Activated T-cell treated with anti-CD3 and anti-CD28 coated beads, Interleukin-2, amount 50 U/mL, for 24 hours (primary cell): Measurements from ENCODE around the gene CDKL5.

Experiments used
- DNase-seq: peaks from one replicate; pipeline ENCODE4 v3.0.0-alpha.2; 2020
- H3K27ac Mint-ChIP-seq: 2 replicates; pipeline ENCODE4 v1.8.0; 2020; ENCODE audit warnings: mild to moderate bottlenecking, mixed read lengths
- H3K27me3 Mint-ChIP-seq: 2 replicates; pipeline ENCODE4 v1.8.0; 2020; ENCODE audit warnings: mixed read lengths
- H3K36me3 Mint-ChIP-seq: 2 replicates; pipeline ENCODE4 v1.8.0; 2020; ENCODE audit warnings: low read depth, mixed read lengths
- H3K4me1 Mint-ChIP-seq: 2 replicates; pipeline ENCODE4 v1.8.0; 2020; ENCODE audit warnings: low read depth, mixed read lengths
- H3K4me3 Mint-ChIP-seq: 2 replicates; pipeline ENCODE4 v1.8.0; 2020; ENCODE audit warnings: mild to moderate bottlenecking, moderate library complexity, mixed read lengths
- H3K9me3 Mint-ChIP-seq: 2 replicates; pipeline ENCODE4 v1.8.0; 2020; ENCODE audit warnings: mixed read lengths

Gene CDKL5

DNA sequence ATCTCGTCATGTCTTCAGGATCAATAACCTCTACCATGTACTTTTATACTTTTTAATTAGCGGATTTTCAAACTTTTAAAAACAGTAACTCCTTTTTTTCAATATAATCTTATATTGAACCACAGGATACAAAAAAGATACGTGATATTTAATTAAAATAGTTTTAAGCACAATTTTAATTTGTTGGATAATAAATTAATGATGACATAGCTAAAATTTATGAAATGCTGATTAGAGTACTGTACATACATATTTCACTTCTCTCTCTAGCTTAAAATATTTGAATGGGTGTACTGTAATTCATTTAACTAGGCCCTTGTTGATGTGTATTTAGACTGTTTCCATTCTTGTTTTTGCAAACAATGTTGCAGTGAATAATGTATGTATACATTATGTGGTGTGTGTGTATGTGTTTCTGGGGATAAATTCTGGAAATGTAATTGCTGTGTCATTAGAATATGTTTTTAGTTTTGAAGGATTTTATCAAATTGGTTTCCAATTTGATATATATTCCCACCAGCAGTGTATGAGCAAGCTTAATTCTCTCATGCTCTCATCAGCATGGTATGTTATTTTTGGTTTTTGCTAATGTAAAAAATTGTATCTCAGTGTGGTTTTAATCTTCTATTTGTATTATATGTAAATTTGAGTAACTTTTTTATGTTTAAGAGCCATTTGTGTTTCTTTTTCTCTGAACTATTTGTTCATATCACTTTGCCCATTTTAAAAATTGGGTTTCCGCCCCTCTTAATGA, 66.4 kb downstream of the CDKL5 start:
- H3K9me3 Mint-ChIP-seq = no peaks in the 10 kb centered on the region

DNA sequence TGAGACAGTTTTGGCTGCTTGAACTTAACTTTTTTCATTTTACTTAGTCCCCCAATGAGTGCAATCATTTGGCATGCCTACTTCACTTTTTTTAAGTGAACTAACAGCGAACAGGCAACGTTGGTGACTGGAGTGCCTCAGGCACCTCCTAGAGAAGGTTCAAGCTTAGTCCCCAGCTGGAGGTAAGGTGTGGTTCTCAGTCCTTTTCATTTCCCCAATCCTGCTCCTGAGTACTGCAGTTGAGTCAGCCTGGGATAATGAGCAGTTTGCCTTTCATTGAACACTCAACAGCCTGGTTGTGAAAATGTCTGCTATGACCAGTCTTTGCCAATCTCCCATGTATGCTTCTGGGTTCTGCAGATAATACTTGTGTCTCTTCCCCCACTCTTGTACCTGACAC, 109.5 kb downstream of the CDKL5 start:
- Mint-ChIP-seq H3K4me3 (no peak overlapping the region), H3K27me3 (peaks cover 9% of the 10 kb centered on the region), H3K9me3 (no peaks in the 10 kb centered on the region), H3K36me3 (no peaks in the 10 kb centered on the region), H3K27ac (no peak overlapping the region), H3K4me1 (peaks cover 9% of the 10 kb centered on the region)
- DNase-seq = no peak

More for the DNA sequence above, 66.4 kb downstream of the CDKL5 start:
- Mint-ChIP-seq H3K4me1 (no peaks in the 10 kb centered on the region), H3K27ac (no peak overlapping the region), H3K4me3 (no peak overlapping the region), H3K27me3 (no peaks in the 10 kb centered on the region), H3K36me3 (no peaks in the 10 kb centered on the region)
- no peak for DNase-seq

DNA sequence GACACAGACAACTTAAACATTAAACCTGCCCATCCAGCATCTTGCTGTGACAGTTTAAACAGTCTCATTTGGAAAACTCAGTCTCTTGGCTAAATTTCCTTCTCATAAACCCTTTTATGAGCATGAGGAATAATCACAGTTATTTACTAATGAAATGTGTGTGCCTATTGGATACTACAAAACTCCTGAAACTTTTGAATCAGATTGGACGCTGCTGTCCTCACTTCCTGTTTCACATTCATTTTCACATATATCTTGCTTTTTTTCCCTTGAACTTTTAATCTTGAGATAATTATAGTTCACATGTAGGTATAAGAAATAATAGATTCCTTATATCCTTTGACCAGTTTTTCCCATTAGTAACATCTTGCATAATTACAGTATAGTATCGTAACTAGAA, 111.7 kb downstream of the CDKL5 start:
- H3K4me3 Mint-ChIP-seq = no peak overlapping the region
- H3K36me3 Mint-ChIP-seq = no peaks in the 10 kb centered on the region
- H3K4me1 Mint-ChIP-seq = peaks cover 9% of the 10 kb centered on the region
- H3K27me3 Mint-ChIP-seq = peaks cover 5% of the 10 kb centered on the region
- DNase-seq = no peak
- H3K27ac Mint-ChIP-seq = no peak overlapping the region
- H3K9me3 Mint-ChIP-seq = no peaks in the 10 kb centered on the region

DNA sequence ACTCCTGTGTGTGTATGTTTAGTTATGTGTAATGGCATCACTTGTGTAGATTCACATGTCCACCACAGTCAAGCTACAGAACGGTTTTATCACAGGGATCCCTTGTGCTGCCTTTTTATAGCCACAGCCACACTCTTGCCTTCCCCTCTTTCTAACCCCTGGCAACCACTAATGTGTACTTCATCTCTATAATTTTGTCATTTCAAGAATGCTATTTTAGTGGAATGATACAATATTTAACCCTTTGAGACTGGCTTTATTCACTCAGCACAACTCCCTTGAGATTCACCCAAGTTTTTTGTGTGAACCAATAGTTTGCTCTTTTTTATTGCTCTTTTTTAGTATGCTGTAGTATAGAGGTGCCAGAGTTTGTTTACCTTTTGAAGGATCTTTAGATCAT, 112.1 kb downstream of the CDKL5 start:
- no peaks in the 10 kb centered on the region for H3K36me3 Mint-ChIP-seq
- no peaks in the 10 kb centered on the region for H3K9me3 Mint-ChIP-seq
- H3K4me3 Mint-ChIP-seq = no peak overlapping the region
- no peak for DNase-seq
- H3K27me3 Mint-ChIP-seq = peaks cover 5% of the 10 kb centered on the region
- H3K4me1 Mint-ChIP-seq = peaks cover 9% of the 10 kb centered on the region
- H3K27ac Mint-ChIP-seq = no peak overlapping the region

DNA sequence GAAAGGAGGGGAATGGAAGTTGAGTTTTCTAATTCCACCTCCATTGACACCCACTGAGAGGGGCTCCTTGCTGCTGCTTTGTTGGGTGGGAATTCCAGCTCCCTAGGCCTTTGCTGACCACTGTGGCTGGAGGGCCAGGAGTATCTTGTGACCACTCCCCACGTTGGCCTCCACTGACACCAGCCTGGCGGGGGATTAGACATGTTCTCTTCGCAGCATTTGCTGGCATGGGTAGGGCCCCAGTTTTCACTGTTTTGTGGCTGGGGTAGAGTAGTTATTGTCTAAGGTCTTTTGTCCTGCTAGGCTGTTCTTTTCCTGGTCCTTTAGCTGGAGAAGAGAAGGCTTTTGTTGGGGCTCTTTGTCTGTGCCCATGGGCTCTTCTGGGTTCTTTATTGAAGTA, 116.7 kb downstream of the CDKL5 start:
- Mint-ChIP-seq H3K4me3 (no peak overlapping the region), H3K27me3 (peaks cover 3% of the 10 kb centered on the region), H3K27ac (no peak overlapping the region), H3K36me3 (no peaks in the 10 kb centered on the region), H3K9me3 (no peaks in the 10 kb centered on the region), H3K4me1 (peaks cover 4% of the 10 kb centered on the region)
- DNase-seq = no peak

DNA sequence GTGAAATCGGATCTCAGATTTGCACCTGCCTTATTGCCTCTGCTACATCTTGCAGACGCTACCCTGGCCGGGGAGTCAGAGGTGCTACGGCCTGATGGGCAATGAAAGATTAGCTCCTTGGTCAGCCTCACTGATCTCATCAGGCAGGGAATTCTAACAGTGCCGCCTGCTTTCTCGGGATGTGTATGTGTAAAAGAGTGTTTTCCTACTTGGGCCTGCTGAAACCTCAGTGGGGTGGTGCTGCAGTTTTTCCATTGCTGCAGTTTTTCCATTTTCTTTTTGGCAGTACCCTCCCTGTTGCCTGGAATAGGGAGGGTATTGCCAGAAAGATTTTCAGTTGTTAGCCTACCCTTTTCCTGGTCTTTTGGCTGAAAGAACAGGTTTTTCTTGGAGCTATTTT, 117.5 kb downstream of the CDKL5 start:
- no peak overlapping the region for H3K27ac Mint-ChIP-seq
- H3K9me3 Mint-ChIP-seq = no peaks in the 10 kb centered on the region
- H3K4me3 Mint-ChIP-seq = no peak overlapping the region
- no peak for DNase-seq
- peaks cover 3% of the 10 kb centered on the region for H3K27me3 Mint-ChIP-seq
- no peaks in the 10 kb centered on the region for H3K4me1 Mint-ChIP-seq
- H3K36me3 Mint-ChIP-seq = no peaks in the 10 kb centered on the region

DNA sequence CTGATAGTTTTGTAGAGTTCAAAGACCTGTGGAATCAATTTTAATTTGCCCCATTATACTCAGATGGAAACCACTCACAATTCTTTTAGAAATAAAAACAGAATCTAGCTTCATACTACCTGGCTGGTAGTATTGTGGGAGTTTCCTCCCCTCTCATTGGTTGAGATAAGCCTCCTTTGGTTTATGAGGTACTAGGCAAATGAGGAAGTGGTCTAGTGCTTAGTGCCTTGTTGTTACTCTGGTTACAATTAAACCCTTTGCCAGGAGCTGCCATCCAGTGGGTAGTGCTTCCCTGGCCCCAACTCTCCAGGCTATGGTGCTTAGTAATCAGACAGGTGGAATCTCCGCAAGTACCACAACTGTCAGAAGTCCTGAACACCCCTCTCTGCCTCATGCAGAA, 118.3 kb downstream of the CDKL5 start:
- H3K9me3 Mint-ChIP-seq = no peaks in the 10 kb centered on the region
- no peaks in the 10 kb centered on the region for H3K4me1 Mint-ChIP-seq
- no peak overlapping the region for H3K4me3 Mint-ChIP-seq
- H3K36me3 Mint-ChIP-seq = no peaks in the 10 kb centered on the region
- peaks cover 3% of the 10 kb centered on the region for H3K27me3 Mint-ChIP-seq
- DNase-seq = no peak
- H3K27ac Mint-ChIP-seq = no peak overlapping the region

DNA sequence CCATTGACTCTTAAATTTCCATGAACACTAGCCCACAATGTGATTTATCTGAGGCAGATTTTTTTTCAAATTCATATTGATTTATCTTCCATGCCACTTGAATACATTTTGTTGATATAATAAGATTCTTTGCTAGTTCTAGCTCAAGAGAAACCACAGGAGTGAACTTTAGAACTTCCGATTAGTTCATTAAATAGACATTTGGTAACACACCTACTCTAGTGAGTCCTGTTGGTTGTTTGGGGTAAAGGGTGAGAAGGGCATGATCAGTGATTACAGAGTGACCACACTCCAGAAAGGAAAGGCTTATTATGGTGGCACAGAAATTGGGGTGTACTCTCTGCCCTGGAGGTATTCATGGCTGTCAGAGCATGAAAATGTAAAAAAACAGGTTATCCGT, 120.4 kb downstream of the CDKL5 start:
- H3K36me3 Mint-ChIP-seq = no peaks in the 10 kb centered on the region
- H3K27me3 Mint-ChIP-seq = peaks cover 3% of the 10 kb centered on the region
- no peaks in the 10 kb centered on the region for H3K4me1 Mint-ChIP-seq
- H3K9me3 Mint-ChIP-seq = no peaks in the 10 kb centered on the region
- no peak overlapping the region for H3K27ac Mint-ChIP-seq
- DNase-seq = no peak
- no peak overlapping the region for H3K4me3 Mint-ChIP-seq

DNA sequence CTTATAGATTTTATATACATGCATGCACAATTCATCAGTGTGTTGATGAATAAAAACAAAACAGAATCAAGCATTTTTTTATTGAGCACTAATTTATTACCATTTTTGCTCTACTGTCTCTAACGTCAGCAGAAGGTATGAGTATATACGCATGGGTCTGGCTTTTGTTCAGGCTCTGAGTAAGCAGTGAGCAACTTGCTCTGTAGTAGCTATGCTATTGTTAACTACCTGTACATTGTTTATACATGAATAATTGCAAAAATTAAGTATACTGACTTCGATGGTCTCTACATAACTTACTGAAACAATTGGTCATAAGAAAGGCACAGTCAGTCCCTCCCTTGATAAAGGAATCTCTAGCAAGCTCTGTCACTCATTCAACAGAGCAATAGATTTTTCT, 123.6 kb downstream of the CDKL5 start:
- H3K9me3 Mint-ChIP-seq = no peaks in the 10 kb centered on the region
- H3K27me3 Mint-ChIP-seq = peaks cover 3% of the 10 kb centered on the region
- no peak overlapping the region for H3K4me3 Mint-ChIP-seq
- no peak for DNase-seq
- no peak overlapping the region for H3K27ac Mint-ChIP-seq
- no peaks in the 10 kb centered on the region for H3K4me1 Mint-ChIP-seq
- no peaks in the 10 kb centered on the region for H3K36me3 Mint-ChIP-seq

DNA sequence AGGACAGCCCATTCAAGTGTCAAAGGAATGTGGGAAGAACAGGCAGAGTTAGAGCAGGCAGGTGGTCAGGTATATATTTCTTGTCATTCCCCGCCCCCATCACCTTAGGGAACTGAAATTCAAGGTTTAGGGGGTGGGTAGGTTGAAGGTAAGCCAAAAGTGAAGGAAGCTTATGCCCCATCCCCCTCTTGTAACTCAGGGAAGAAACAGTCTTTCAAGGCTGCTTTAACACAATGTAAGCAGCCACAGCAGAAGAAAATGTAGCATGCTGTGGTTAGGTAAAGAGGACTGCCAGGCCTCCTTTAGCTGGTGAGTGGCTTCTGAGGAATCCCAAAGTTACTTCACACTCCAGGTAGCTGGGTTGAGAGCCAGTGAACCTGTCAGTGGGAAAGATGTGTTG, 124.2 kb downstream of the CDKL5 start:
- H3K9me3 Mint-ChIP-seq = no peaks in the 10 kb centered on the region
- DNase-seq = no peak
- peaks cover 3% of the 10 kb centered on the region for H3K27me3 Mint-ChIP-seq
- no peak overlapping the region for H3K27ac Mint-ChIP-seq
- H3K4me1 Mint-ChIP-seq = no peaks in the 10 kb centered on the region
- no peaks in the 10 kb centered on the region for H3K36me3 Mint-ChIP-seq
- no peak overlapping the region for H3K4me3 Mint-ChIP-seq

DNA sequence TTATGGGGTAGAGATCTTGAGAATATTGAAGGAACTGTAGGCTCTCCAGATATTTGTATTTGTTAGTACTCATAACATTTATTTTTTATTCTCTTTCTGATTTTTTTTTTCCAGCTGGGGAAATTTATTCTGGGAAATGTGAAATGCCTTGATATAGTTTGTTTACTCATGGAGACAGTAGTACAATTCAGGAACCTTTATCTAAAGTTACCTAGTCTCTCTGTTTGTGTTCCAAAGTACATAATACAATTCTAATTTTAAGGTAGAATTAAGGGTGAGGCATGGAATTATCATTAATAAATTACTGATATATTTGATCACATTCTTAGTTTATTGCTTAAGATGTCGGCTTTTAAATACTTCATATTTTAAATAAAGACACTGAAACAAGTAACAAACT, 132.5 kb downstream of the CDKL5 start:
- no peak for DNase-seq
- Mint-ChIP-seq H3K36me3 (no peaks in the 10 kb centered on the region), H3K27ac (no peak overlapping the region), H3K27me3 (peaks cover 1% of the 10 kb centered on the region), H3K4me1 (no peaks in the 10 kb centered on the region), H3K9me3 (no peaks in the 10 kb centered on the region), H3K4me3 (no peak overlapping the region)

DNA sequence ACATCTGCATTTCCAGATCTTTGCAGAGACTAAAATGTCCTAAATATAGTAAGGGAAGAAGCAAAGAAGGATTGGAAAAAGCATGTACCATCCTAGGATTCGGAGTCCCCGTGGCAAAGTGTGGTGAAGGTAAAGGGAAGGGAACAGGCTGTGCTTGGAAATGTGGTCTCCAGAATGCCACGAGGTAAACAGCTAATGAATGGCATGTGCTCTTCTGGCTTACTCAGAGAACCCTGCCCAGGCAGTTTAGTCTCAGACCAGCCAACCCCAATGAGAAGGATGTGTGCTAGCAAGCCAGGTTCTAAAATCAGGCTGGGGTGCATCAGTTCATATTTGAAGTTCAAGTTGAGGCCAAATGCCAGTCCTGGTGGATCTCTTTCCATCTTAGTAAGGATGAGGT, 133.4 kb downstream of the CDKL5 start:
- no peak overlapping the region for H3K4me3 Mint-ChIP-seq
- no peaks in the 10 kb centered on the region for H3K4me1 Mint-ChIP-seq
- no peak overlapping the region for H3K27ac Mint-ChIP-seq
- H3K27me3 Mint-ChIP-seq = peaks cover 4% of the 10 kb centered on the region
- DNase-seq = no peak
- H3K36me3 Mint-ChIP-seq = no peaks in the 10 kb centered on the region
- H3K9me3 Mint-ChIP-seq = no peaks in the 10 kb centered on the region

DNA sequence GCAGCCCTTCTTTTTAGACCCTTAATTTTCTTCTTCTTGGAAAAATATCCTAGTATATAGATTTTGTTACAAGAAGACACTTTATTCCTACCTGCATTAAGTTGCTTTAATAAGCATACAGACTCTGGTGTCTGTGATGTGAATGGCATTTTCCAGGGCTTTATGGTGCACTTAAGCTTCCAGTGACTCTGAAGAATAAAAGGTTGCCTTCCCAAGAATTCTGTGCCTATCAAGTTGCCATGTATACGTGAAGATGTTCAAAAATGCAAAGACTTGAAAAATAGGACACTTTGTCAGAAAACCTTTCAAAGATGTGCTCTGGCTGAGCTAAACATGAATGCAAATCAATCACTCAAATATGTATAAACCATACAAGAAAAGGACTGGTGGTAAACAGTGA, 135.6 kb downstream of the CDKL5 start:
- no peak for DNase-seq
- no peaks in the 10 kb centered on the region for H3K4me1 Mint-ChIP-seq
- peaks cover 4% of the 10 kb centered on the region for H3K27me3 Mint-ChIP-seq
- no peak overlapping the region for H3K4me3 Mint-ChIP-seq
- no peaks in the 10 kb centered on the region for H3K9me3 Mint-ChIP-seq
- H3K36me3 Mint-ChIP-seq = no peaks in the 10 kb centered on the region
- no peak overlapping the region for H3K27ac Mint-ChIP-seq

DNA sequence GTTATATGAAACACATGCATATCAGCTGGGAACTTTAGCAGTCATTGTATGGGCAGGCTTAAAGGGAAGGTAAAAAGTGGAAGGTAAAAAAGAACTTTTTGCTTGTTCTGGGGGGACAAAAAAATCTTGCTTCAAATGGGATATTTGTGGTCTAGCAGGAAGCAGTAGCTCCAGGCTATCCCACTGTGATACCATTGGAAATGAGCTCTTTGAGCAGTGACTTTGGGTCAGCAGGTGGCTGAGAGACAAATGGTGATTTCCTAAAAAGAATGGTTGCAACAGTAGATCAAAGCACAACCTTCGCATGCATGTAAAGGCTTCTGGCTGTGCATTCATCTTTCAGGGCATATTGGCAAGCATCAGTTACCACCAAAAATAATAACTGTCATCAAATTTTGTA, 140.3 kb downstream of the CDKL5 start:
- no peaks in the 10 kb centered on the region for H3K4me1 Mint-ChIP-seq
- no peak overlapping the region for H3K4me3 Mint-ChIP-seq
- H3K36me3 Mint-ChIP-seq = no peaks in the 10 kb centered on the region
- no peaks in the 10 kb centered on the region for H3K9me3 Mint-ChIP-seq
- DNase-seq = no peak
- peaks cover 4% of the 10 kb centered on the region for H3K27me3 Mint-ChIP-seq
- no peak overlapping the region for H3K27ac Mint-ChIP-seq

DNA sequence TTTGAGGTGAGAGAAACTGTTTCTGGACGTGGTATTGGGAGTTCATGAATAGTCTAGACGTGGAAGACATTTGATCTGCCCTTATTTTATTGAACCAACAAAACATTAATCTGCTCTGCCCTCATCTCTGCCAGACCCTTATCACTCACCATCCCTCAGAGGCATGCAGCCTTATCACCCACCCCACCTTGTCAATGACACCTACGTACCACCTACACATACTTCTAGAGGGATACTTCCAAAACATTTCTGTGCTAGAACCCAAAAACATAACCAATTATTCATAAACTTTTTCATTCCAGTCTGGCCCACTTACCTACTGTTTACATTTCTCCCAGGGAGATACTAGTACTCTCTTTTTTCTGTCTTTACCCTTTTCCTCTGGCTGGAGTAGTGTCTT, 141.3 kb downstream of the CDKL5 start:
- Mint-ChIP-seq H3K36me3 (no peaks in the 10 kb centered on the region), H3K4me3 (no peak overlapping the region), H3K9me3 (no peaks in the 10 kb centered on the region), H3K27me3 (peaks cover 4% of the 10 kb centered on the region), H3K4me1 (no peaks in the 10 kb centered on the region), H3K27ac (no peak overlapping the region)
- no peak for DNase-seq

DNA sequence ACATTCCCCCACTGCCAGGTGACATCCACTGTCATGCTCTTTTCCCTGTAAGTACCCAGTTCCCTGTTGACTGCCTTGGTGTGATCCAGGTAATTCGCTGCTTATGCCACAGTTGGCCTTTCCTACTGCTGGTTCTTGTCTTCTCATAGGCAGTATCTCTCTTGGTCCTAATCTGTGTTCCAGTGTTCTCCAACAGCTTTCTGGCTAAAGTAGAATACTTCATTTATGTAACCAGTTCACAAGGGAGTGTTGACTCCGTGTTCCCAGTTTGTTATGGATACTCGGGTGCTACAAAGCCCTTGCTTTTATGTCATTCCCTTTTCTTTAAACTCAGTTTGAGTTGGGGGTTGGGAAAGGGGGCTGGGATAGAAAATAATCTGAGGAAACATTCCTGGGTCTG, 148.1 kb downstream of the CDKL5 start:
- DNase-seq = no peak
- Mint-ChIP-seq H3K4me1 (no peaks in the 10 kb centered on the region), H3K4me3 (no peak overlapping the region), H3K27me3 (peaks cover 14% of the 10 kb centered on the region), H3K36me3 (no peaks in the 10 kb centered on the region), H3K9me3 (no peaks in the 10 kb centered on the region), H3K27ac (no peak overlapping the region)
